DOHH2 (cell line): ENCODE results near the gene LRRC71.

Experiments
- EZH2phosphoT487 ChIP-seq: fragments of 200-600 bp; sonication (generic); IDR thresholded peaks from 2 replicates; pipeline ENCODE4 v1.6.1; 2017; ENCODE audit warnings: borderline replicate concordance, mild to moderate bottlenecking, antibody characterized with exemption, low read length, moderate library complexity, mixed read lengths
- TF ChIP-seq, protein P1 (sequence below): fragments of 200-600 bp; sonication (generic); IDR thresholded peaks from one replicate; pipeline ENCODE4 v1.5.1; 2014; ENCODE audit warnings: antibody characterized with exemption, mild to moderate bottlenecking, low read depth, low read length; ENCODE audit not compliant: poor library complexity, severe bottlenecking

DNA sequence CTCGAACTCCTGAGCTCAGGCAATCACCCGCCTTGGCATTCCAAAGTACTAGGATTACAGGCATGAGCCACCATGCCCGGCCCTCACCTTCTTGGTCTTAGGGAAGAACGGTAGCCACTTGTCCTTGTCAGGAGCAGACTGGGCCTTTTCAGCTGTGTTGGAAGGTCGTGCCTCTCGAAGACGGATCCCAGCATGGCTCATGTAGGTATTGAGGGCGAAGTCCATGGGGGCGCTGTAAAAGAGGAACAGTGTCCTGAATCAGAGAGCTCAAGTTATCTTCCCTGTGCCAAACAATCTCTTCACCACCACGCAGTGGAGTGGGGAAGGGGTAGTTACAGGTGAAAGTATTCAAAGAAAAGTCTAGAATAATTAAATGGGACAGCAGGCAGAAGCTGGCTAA is 35.9 kb downstream of the LRRC71 start:
- TF ChIP-seq, protein P1, sequence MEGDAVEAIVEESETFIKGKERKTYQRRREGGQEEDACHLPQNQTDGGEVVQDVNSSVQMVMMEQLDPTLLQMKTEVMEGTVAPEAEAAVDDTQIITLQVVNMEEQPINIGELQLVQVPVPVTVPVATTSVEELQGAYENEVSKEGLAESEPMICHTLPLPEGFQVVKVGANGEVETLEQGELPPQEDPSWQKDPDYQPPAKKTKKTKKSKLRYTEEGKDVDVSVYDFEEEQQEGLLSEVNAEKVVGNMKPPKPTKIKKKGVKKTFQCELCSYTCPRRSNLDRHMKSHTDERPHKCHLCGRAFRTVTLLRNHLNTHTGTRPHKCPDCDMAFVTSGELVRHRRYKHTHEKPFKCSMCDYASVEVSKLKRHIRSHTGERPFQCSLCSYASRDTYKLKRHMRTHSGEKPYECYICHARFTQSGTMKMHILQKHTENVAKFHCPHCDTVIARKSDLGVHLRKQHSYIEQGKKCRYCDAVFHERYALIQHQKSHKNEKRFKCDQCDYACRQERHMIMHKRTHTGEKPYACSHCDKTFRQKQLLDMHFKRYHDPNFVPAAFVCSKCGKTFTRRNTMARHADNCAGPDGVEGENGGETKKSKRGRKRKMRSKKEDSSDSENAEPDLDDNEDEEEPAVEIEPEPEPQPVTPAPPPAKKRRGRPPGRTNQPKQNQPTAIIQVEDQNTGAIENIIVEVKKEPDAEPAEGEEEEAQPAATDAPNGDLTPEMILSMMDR, result no peak
- TF ChIP-seq EZH2phosphoT487, result no peak
